H9 (cell line): ENCODE results near the gene TSEN34. TPM values are rescaled to one million over a fixed set of nuclear protein-coding genes. Genes with fewer than 3 reads are reported as not detected.
"Not testable (repeated sequence)": the region's sequence is repeated elsewhere in the genome, so short reads cannot be mapped to it uniquely, and the experiment has no call there.

Experiments used
- DNase-seq: peaks from one replicate; pipeline ENCODE4 v3.0.0-alpha.2; 2017
- H2AFZ ChIP-seq: one replicate; pipeline ENCODE4 v1.6.1; 2013; ENCODE audit warnings: mild to moderate bottlenecking, low read length, control low read depth, moderate library complexity
- H2AK5ac ChIP-seq: 2 replicates; pipeline ENCODE4 v1.6.1; 2013; ENCODE audit warnings: low read length, control low read depth, mixed read lengths; ENCODE audit not compliant: insufficient read length
- H2BK120ac ChIP-seq: one replicate; pipeline ENCODE4 v1.6.1; 2013; ENCODE audit warnings: low read depth, mild to moderate bottlenecking, low read length, control low read depth, inconsistent platforms; ENCODE audit not compliant: poor library complexity, severe bottlenecking
- H2BK12ac ChIP-seq: 2 replicates; pipeline ENCODE4 v1.6.1; 2013; ENCODE audit warnings: low read length, control low read depth, mixed read lengths, low read depth; ENCODE audit not compliant: insufficient read length
- H2BK15ac ChIP-seq: 2 replicates; pipeline ENCODE4 v1.6.1; 2013; ENCODE audit warnings: low read depth, low read length, control low read depth
- H2BK20ac ChIP-seq: one replicate; pipeline ENCODE4 v1.6.1; 2013; ENCODE audit warnings: low read depth, mild to moderate bottlenecking, low read length, control low read depth, inconsistent platforms; ENCODE audit not compliant: poor library complexity, severe bottlenecking
- H2BK5ac ChIP-seq: 2 replicates; pipeline ENCODE4 v1.6.1; 2013; ENCODE audit warnings: low read length, control low read depth, mixed read lengths; ENCODE audit not compliant: insufficient read length
- H3K14ac ChIP-seq: 2 replicates; pipeline ENCODE4 v1.6.1; 2013; ENCODE audit warnings: low read length, control low read depth; ENCODE audit not compliant: insufficient read depth
- H3K18ac ChIP-seq: 2 replicates; pipeline ENCODE4 v1.6.1; 2013; ENCODE audit warnings: low read depth, mild to moderate bottlenecking, mixed read lengths, low read length, control low read depth; ENCODE audit not compliant: insufficient read length
- H3K23ac ChIP-seq: 2 replicates; pipeline ENCODE4 v1.6.1; 2013; ENCODE audit warnings: low read length, control low read depth, mixed read lengths, low read depth; ENCODE audit not compliant: insufficient read length
- H3K23me2 ChIP-seq: 2 replicates; pipeline ENCODE4 v1.6.1; 2013; ENCODE audit warnings: low read depth, mild to moderate bottlenecking, mixed read lengths, low read length, control low read depth; ENCODE audit not compliant: insufficient read length, poor library complexity, severe bottlenecking
- H3K27ac ChIP-seq: 2 replicates; pipeline ENCODE4 v1.5.1; 2013; ENCODE audit warnings: low read length, control low read depth, mixed read lengths, low read depth; ENCODE audit not compliant: insufficient read length
- H3K27me3 ChIP-seq: 2 replicates; pipeline ENCODE4 v1.6.1; 2013; ENCODE audit warnings: low read length, control low read depth, inconsistent platforms; ENCODE audit not compliant: insufficient read depth
- H3K4ac ChIP-seq: 2 replicates; pipeline ENCODE4 v1.6.1; 2013; ENCODE audit warnings: low read depth, mild to moderate bottlenecking, control low read depth, inconsistent platforms, low read length, moderate library complexity
- H3K4me1 ChIP-seq: 2 replicates; pipeline ENCODE4 v1.6.1; 2013; ENCODE audit warnings: low read length, control low read depth, inconsistent platforms; ENCODE audit not compliant: insufficient read depth
- H3K4me2 ChIP-seq: 2 replicates; pipeline ENCODE4 v1.6.1; 2013; ENCODE audit warnings: low read length, control low read depth, mixed read lengths; ENCODE audit not compliant: insufficient read length, insufficient read depth
- H3K56ac ChIP-seq: 2 replicates; pipeline ENCODE4 v1.6.1; 2013; ENCODE audit warnings: low read depth, mild to moderate bottlenecking, mixed read lengths, low read length, control low read depth; ENCODE audit not compliant: insufficient read length
- H3K79me1 ChIP-seq: 2 replicates; pipeline ENCODE4 v1.6.1; 2013; ENCODE audit warnings: low read depth, mild to moderate bottlenecking, moderate library complexity, low read length, control low read depth, inconsistent platforms; ENCODE audit not compliant: insufficient read depth, poor library complexity, severe bottlenecking
- H3K79me2 ChIP-seq: 2 replicates; pipeline ENCODE4 v1.6.1; 2013; ENCODE audit warnings: low read length, control low read depth, inconsistent platforms; ENCODE audit not compliant: insufficient read depth
- H3K9ac ChIP-seq: 2 replicates; pipeline ENCODE4 v1.6.1; 2013; ENCODE audit warnings: low read length, control low read depth, mixed read lengths; ENCODE audit not compliant: insufficient read length; ENCODE audit errors: extremely low read depth
- H3K9me3 ChIP-seq: one replicate; pipeline ENCODE4 v1.6.1; 2013; ENCODE audit warnings: low read depth, low read length, inconsistent platforms; ENCODE audit not compliant: control insufficient read depth
- H3T11ph ChIP-seq: one replicate; pipeline ENCODE4 v1.6.1; 2013; ENCODE audit warnings: mild to moderate bottlenecking, low read length, control low read depth, inconsistent platforms
- H4K20me1 ChIP-seq: one replicate; pipeline ENCODE4 v1.6.1; 2013; ENCODE audit not compliant: control insufficient read depth, insufficient read length, insufficient read depth
- H4K5ac ChIP-seq: 2 replicates; pipeline ENCODE4 v1.6.1; 2013; ENCODE audit warnings: low read depth, mild to moderate bottlenecking, mixed read lengths, low read length, control low read depth; ENCODE audit not compliant: insufficient read length
- H4K8ac ChIP-seq: replicated peaks from 2 replicates; pipeline ENCODE4 v1.6.1; 2013; ENCODE audit warnings: low read length, control low read depth, mixed read lengths, low read depth; ENCODE audit not compliant: insufficient read length
- H4K91ac ChIP-seq: 2 replicates; pipeline ENCODE4 v1.6.1; 2013; ENCODE audit warnings: low read depth, mild to moderate bottlenecking, moderate library complexity, mixed read lengths, low read length, control low read depth; ENCODE audit not compliant: insufficient read length
- H3K27ac Mint-ChIP-seq, 3 experiments: 2 replicates in 2 of 3; 3 replicates in 1 of 3; pipeline ENCODE4 v1.8.0; 2020 to 2021; ENCODE audit warnings: mixed read lengths in 3 of 3, mild to moderate bottlenecking in 1 of 3, moderate library complexity in 1 of 3
- H3K27me3 Mint-ChIP-seq: 2 replicates; pipeline ENCODE4 v1.8.0; 2021; ENCODE audit warnings: low read depth, mild to moderate bottlenecking, moderate library complexity, mixed read lengths
- H3K36me3 Mint-ChIP-seq, 3 experiments: 2 replicates in 2 of 3; 3 replicates in 1 of 3; pipeline ENCODE4 v1.8.0; 2020 to 2021; ENCODE audit warnings: low read depth in 3 of 3, mixed read lengths in 3 of 3; ENCODE audit not compliant: insufficient read depth in 1 of 3
- H3K4me1 Mint-ChIP-seq, 2 experiments: 2 replicates each; pipeline ENCODE4 v1.8.0; 2020; ENCODE audit warnings: mixed read lengths in 2 of 2
- H3K4me3 Mint-ChIP-seq, 2 experiments: 2 replicates in 1 of 2; 3 replicates in 1 of 2; pipeline ENCODE4 v1.8.0; 2020 to 2021; ENCODE audit warnings: mild to moderate bottlenecking in 2 of 2, mixed read lengths in 2 of 2, moderate library complexity in 1 of 2
- H3K9me3 Mint-ChIP-seq, 2 experiments: 2 replicates in 1 of 2; 3 replicates in 1 of 2; pipeline ENCODE4 v1.8.0; 2020; ENCODE audit warnings: mild to moderate bottlenecking in 2 of 2, mixed read lengths in 2 of 2, moderate library complexity in 1 of 2
- WGBS: extraction: QIAGEN DNeasy Blood & Tissue Kit; methylation state at CpG from one replicate; pipeline ENCODE4 v1.1.7; 2013; ENCODE audit warnings: missing lambda C conversion rate, low lambda C conversion rate, mixed read lengths; ENCODE audit not compliant: insufficient read length; ENCODE audit errors: extremely low coverage; 5-methylcytosine and 5-hydroxymethylcytosine counted together
- total RNA-seq: library from RNA; stranded (reverse); gene quantifications from 2 replicates; pipeline ENCODE4 v1.2.1, GENCODE V29; 2021
- TF ChIP-seq, protein P1 (sequence below): fragments of 200-600 bp; sonication (generic); conservative IDR thresholded peaks from 3 replicates; pipeline ENCODE4 v1.8.0; 2021; ENCODE audit warnings: antibody characterized with exemption, mild to moderate bottlenecking

The TSEN34 gene
- total RNA-seq, 1 experiment from 2014 or later: 28.3 TPM

DNA sequence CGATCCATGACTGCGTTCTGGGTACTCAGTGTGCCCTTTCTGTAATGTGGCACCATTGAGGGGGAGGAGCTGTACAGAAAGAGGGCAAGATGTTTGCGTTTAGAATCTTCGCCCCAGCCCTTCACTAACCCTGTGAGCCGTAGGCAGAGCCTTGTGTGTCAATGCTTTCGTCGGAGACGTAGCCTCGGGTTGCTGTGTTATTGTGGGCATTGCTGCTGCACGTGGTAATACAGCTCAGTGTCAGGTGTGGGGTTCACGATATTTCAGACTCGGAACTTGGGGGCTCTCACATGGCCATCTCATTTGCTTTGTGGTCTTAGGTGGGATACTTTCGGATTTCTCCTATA lies 15.7 kb downstream of the TSEN34 start:
- H3K4ac ChIP-seq: no peak overlapping the region
- H3K18ac ChIP-seq: no peak overlapping the region
- Mint-ChIP-seq H3K27me3 (peaks cover 3% of the 10 kb centered on the region), H3K27ac (peak overlapping the region in 2 of 3 experiments; percentile 55 to 66; a peak in 1 of 7 replicates), H3K4me3 (no peak overlapping the region), H3K4me1 (peaks cover 47 to 64% of the 10 kb centered on the region in 2 experiments), H3K9me3 (no peaks in the 10 kb centered on the region), H3K36me3 (peaks cover 73 to 81% (median 76%) of the 10 kb centered on the region in 3 experiments)
- no peak overlapping the region for H3K23ac ChIP-seq
- no peak overlapping the region for H2BK5ac ChIP-seq
- no peak overlapping the region for H2AFZ ChIP-seq
- peaks cover 28% of the 10 kb centered on the region for H3K79me2 ChIP-seq
- H3K27me3 ChIP-seq: no peaks in the 10 kb centered on the region
- H3K79me1 ChIP-seq: peaks cover 3% of the 10 kb centered on the region
- H4K8ac ChIP-seq: no peak overlapping the region
- no peak overlapping the region for H4K91ac ChIP-seq
- H3K56ac ChIP-seq: no peak overlapping the region
- no peak overlapping the region for H2AK5ac ChIP-seq
- no peak overlapping the region for H4K5ac ChIP-seq
- H3K9me3 ChIP-seq: no peaks in the 10 kb centered on the region
- H3K27ac ChIP-seq: no peak overlapping the region
- H3K23me2 ChIP-seq: no peaks in the 10 kb centered on the region
- peaks cover 3% of the 10 kb centered on the region for H3K4me1 ChIP-seq
- H2BK120ac ChIP-seq: no peak overlapping the region
- TF ChIP-seq, protein P1, sequence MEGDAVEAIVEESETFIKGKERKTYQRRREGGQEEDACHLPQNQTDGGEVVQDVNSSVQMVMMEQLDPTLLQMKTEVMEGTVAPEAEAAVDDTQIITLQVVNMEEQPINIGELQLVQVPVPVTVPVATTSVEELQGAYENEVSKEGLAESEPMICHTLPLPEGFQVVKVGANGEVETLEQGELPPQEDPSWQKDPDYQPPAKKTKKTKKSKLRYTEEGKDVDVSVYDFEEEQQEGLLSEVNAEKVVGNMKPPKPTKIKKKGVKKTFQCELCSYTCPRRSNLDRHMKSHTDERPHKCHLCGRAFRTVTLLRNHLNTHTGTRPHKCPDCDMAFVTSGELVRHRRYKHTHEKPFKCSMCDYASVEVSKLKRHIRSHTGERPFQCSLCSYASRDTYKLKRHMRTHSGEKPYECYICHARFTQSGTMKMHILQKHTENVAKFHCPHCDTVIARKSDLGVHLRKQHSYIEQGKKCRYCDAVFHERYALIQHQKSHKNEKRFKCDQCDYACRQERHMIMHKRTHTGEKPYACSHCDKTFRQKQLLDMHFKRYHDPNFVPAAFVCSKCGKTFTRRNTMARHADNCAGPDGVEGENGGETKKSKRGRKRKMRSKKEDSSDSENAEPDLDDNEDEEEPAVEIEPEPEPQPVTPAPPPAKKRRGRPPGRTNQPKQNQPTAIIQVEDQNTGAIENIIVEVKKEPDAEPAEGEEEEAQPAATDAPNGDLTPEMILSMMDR: no peak
- H4K20me1 ChIP-seq: peaks cover 3% of the 10 kb centered on the region
- DNase-seq: no peak
- no peak overlapping the region for H2BK15ac ChIP-seq
- no peak overlapping the region for H2BK20ac ChIP-seq
- no peak overlapping the region for H3K4me2 ChIP-seq
- WGBS: no CpG with 5 or more reads among the region's 13 CpGs
- H3K9ac ChIP-seq: no peak overlapping the region
- H3T11ph ChIP-seq: no peak overlapping the region
- no peak overlapping the region for H3K14ac ChIP-seq
- H2BK12ac ChIP-seq: no peak overlapping the region

DNA sequence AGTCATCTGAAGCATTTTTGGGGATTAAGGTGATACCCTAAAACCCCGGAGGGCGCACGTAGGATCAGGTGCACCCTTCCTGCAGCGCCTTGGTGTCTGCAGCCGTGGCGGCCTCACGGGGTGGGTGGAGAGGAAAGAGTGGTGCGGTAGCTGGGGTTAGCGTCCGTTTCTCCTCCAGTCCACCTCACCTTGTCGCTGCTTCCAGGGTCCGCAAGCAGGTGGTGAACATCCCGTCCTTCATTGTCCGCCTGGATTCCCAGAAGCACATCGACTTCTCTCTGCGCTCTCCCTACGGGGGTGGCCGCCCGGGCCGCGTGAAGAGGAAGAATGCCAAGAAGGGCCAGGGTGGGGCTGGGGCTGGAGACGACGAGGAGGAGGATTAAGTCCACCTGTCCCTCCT lies 16.1 kb downstream of the TSEN34 start:
- Mint-ChIP-seq H3K36me3 (peaks cover 69 to 77% (median 72%) of the 10 kb centered on the region in 3 experiments), H3K27ac (peak overlapping the region in 1 of 3 experiments; percentile 55; a peak in 3 of 7 replicates), H3K4me3 (peak overlapping the region in 1 of 2 experiments; percentile 15; a peak in 1 of 5 replicates), H3K4me1 (peaks cover 44 to 60% of the 10 kb centered on the region in 2 experiments)
- not testable (repeated sequence) for H4K8ac ChIP-seq, H3K56ac ChIP-seq, H2BK120ac ChIP-seq, H3K27me3 Mint-ChIP-seq, H4K5ac ChIP-seq, H2BK15ac ChIP-seq, H3K4me1 ChIP-seq, H3K9ac ChIP-seq, H2BK12ac ChIP-seq, H4K20me1 ChIP-seq, H2BK5ac ChIP-seq, H3K14ac ChIP-seq, H2AK5ac ChIP-seq, H3K4ac ChIP-seq, H3K23me2 ChIP-seq, H3K9me3 Mint-ChIP-seq, H3K27ac ChIP-seq, H3K27me3 ChIP-seq, H3K4me2 ChIP-seq, H2BK20ac ChIP-seq, DNase-seq, H3K18ac ChIP-seq, H3K9me3 ChIP-seq, H2AFZ ChIP-seq, H3T11ph ChIP-seq, H4K91ac ChIP-seq, H3K23ac ChIP-seq, H3K79me1 ChIP-seq
- no CpG with 5 or more reads among the region's 23 CpGs for WGBS
- H3K79me2 ChIP-seq: peaks cover 24% of the 10 kb centered on the region
